HUES6 (cell line): ENCODE results near the gene ZFX.

Experiments
- H3K27ac ChIP-seq: 2 replicates; pipeline ENCODE4 v1.7.0; 2013; ENCODE audit warnings: low read depth, mild to moderate bottlenecking, low read length, inconsistent platforms
- H3K27me3 ChIP-seq: 2 replicates; pipeline ENCODE4 v1.6.1; 2013; ENCODE audit warnings: low read length; ENCODE audit not compliant: control insufficient read depth, insufficient read depth
- H3K36me3 ChIP-seq: 2 replicates; pipeline ENCODE4 v1.6.1; 2013; ENCODE audit warnings: low read length; ENCODE audit not compliant: control insufficient read depth, insufficient read depth
- H3K4me1 ChIP-seq: 2 replicates; pipeline ENCODE4 v1.6.1; 2013; ENCODE audit warnings: low read length; ENCODE audit not compliant: control insufficient read depth, insufficient read depth
- H3K4me3 ChIP-seq: 2 replicates; pipeline ENCODE4 v1.5.1; 2013; ENCODE audit warnings: low read depth, low read length
- H3K9ac ChIP-seq: one replicate; pipeline ENCODE4 v1.6.1; 2013; ENCODE audit warnings: mild to moderate bottlenecking, low read length
- H3K9me3 ChIP-seq: 2 replicates; pipeline ENCODE4 v1.6.1; 2013; ENCODE audit warnings: low read depth, low read length; ENCODE audit not compliant: control insufficient read depth, insufficient read depth

Gene ZFX

GRCh38 chrX:24241822-24242648 lies 92.5 kb downstream of the ZFX start:
- H3K27me3 ChIP-seq = no peaks in the 10 kb centered on the region; the same call in 1 of the 2 replicates
- no peaks in the 10 kb centered on the region for H3K9me3 ChIP-seq
- H3K27ac ChIP-seq = no peak overlapping the region
- no peak overlapping the region for H3K4me3 ChIP-seq
- peaks cover 27% of the 10 kb centered on the region for H3K4me1 ChIP-seq
- H3K9ac ChIP-seq = no peak overlapping the region
- H3K36me3 ChIP-seq = no peaks in the 10 kb centered on the region

- H3K27ac ChIP-seq = no peak overlapping the region
- H3K4me3 ChIP-seq = no peak overlapping the region
Measured at GRCh38 chrX:24242649-24243175, 93.2 kb downstream of the ZFX start.

GRCh38 chrX:24243188-24243587 lies 93.7 kb downstream of the ZFX start:
- Histone ChIP-seq H3K27ac (no peak overlapping the region), H3K9ac (no peak overlapping the region), H3K36me3 (no peaks in the 10 kb centered on the region), H3K27me3 (no peaks in the 10 kb centered on the region; the same call in 1 of the 2 replicates), H3K9me3 (no peaks in the 10 kb centered on the region), H3K4me3 (no peak overlapping the region), H3K4me1 (peaks cover 27% of the 10 kb centered on the region)

More at GRCh38 chrX:24242649-24243175, 93.2 kb downstream of the ZFX start:
- H3K9me3 ChIP-seq = no peaks in the 10 kb centered on the region
- H3K36me3 ChIP-seq = no peaks in the 10 kb centered on the region
- no peaks in the 10 kb centered on the region; the same call in 1 of the 2 replicates for H3K27me3 ChIP-seq
- H3K9ac ChIP-seq = no peak overlapping the region
- H3K4me1 ChIP-seq = peaks cover 27% of the 10 kb centered on the region

GRCh38 chrX:24243692-24244091 lies 94.2 kb downstream of the ZFX start:
- H3K9me3 ChIP-seq = no peaks in the 10 kb centered on the region
- H3K4me3 ChIP-seq = no peak overlapping the region
- H3K27me3 ChIP-seq = no peaks in the 10 kb centered on the region; the same call in 1 of the 2 replicates
- no peak overlapping the region for H3K9ac ChIP-seq
- no peaks in the 10 kb centered on the region for H3K36me3 ChIP-seq
- peaks cover 27% of the 10 kb centered on the region for H3K4me1 ChIP-seq
- no peak overlapping the region for H3K27ac ChIP-seq

GRCh38 chrX:24245202-24245601 lies 95.7 kb downstream of the ZFX start:
- H3K9me3 ChIP-seq = no peaks in the 10 kb centered on the region
- no peak overlapping the region; the same call in 1 of the 2 replicates for H3K27ac ChIP-seq
- no peak overlapping the region for H3K4me3 ChIP-seq
- H3K9ac ChIP-seq = peak overlapping the region; percentile 33
- peaks cover 27% of the 10 kb centered on the region for H3K4me1 ChIP-seq
- no peaks in the 10 kb centered on the region; the same call in 1 of the 2 replicates for H3K27me3 ChIP-seq
- no peaks in the 10 kb centered on the region for H3K36me3 ChIP-seq

GRCh38 chrX:24248042-24248441 lies 98.5 kb downstream of the ZFX start:
- H3K4me3 ChIP-seq = no peak overlapping the region
- no peak overlapping the region for H3K9ac ChIP-seq
- no peaks in the 10 kb centered on the region for H3K9me3 ChIP-seq
- peaks cover 22% of the 10 kb centered on the region for H3K4me1 ChIP-seq
- no peaks in the 10 kb centered on the region; the same call in 1 of the 2 replicates for H3K27me3 ChIP-seq
- H3K36me3 ChIP-seq = no peaks in the 10 kb centered on the region
- no peak overlapping the region for H3K27ac ChIP-seq

GRCh38 chrX:24253030-24253429 lies 103.5 kb downstream of the ZFX start:
- Histone ChIP-seq H3K9ac (no peak overlapping the region), H3K4me1 (no peaks in the 10 kb centered on the region), H3K4me3 (no peak overlapping the region), H3K27ac (no peak overlapping the region), H3K36me3 (no peaks in the 10 kb centered on the region), H3K9me3 (no peaks in the 10 kb centered on the region), H3K27me3 (no peaks in the 10 kb centered on the region; the same call in 1 of the 2 replicates)

- H3K27me3 ChIP-seq = no peaks in the 10 kb centered on the region; the same call in 1 of the 2 replicates
- no peaks in the 10 kb centered on the region for H3K9me3 ChIP-seq
- H3K4me3 ChIP-seq = no peak overlapping the region
- no peaks in the 10 kb centered on the region for H3K36me3 ChIP-seq
- H3K9ac ChIP-seq = no peak overlapping the region
- H3K27ac ChIP-seq = no peak overlapping the region
- no peaks in the 10 kb centered on the region for H3K4me1 ChIP-seq
Measured at GRCh38 chrX:24253469-24253868, 103.9 kb downstream of the ZFX start.

GRCh38 chrX:24257011-24257410 lies 107.5 kb downstream of the ZFX start:
- Histone ChIP-seq H3K27ac (no peak overlapping the region), H3K4me1 (no peaks in the 10 kb centered on the region), H3K27me3 (no peaks in the 10 kb centered on the region; the same call in 1 of the 2 replicates), H3K9me3 (no peaks in the 10 kb centered on the region), H3K36me3 (no peaks in the 10 kb centered on the region), H3K9ac (no peak overlapping the region), H3K4me3 (no peak overlapping the region)

GRCh38 chrX:24259544-24260240 lies 110.2 kb downstream of the ZFX start:
- peaks cover 4% of the 10 kb centered on the region; the same call in 1 of the 2 replicates for H3K27me3 ChIP-seq
- no peaks in the 10 kb centered on the region for H3K4me1 ChIP-seq
- no peak overlapping the region for H3K9ac ChIP-seq
- H3K27ac ChIP-seq = no peak overlapping the region
- no peak overlapping the region for H3K4me3 ChIP-seq
- H3K36me3 ChIP-seq = no peaks in the 10 kb centered on the region
- no peaks in the 10 kb centered on the region for H3K9me3 ChIP-seq
